ENCODE measurements around the gene TRIM31.
"Not testable (repeated sequence)": the region's sequence is repeated elsewhere in the genome, so short reads cannot be mapped to it uniquely, and the experiment has no call there.

TRIM31 gene

DNA sequence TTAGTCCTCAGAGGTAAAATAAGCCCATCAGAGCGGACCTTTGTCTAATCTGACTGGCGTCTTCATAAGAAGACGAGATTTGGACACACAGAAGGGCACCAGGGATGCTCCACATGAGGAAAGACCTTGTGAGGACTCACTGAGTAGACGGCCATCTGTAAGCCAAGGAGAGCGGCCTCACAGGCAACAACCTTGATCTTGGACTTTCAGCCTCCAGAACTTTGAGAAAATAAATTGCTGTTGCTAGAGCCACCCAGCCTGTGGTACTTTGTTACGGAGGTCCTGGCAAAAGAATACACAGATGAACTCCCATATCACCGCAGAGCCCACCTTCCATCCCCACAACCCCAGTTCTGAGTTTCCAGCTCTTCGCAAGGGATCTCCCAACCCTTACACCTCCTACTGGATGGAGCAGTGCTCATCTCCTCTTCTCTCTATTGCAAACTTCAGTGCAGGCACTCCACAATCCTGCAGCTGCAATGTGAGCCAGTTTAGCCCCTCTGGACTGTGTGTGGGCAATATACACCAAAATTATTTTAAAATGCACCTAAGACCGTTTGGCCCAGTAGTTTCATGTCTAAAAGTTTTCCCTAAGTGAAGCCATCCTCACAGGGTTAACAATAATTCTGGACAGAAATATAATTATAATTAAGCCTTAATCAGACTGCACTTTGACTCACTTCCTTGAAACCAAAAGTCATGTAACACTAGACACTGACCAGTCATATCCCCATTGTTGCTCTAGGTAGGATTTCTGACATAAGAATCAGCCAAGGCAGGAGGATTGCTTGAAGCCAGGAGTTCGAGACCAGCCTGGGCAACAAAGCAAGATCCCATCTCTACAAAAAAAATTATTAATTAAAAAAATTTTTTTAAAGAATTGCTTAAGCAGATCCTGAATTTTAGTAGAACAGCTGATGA is 8.8 kb upstream of the TRIM31 start:
- DNase-seq (ENCODE audit: insufficient read length, low spot score) (no peak), FAIRE-seq (no peak)

DNA sequence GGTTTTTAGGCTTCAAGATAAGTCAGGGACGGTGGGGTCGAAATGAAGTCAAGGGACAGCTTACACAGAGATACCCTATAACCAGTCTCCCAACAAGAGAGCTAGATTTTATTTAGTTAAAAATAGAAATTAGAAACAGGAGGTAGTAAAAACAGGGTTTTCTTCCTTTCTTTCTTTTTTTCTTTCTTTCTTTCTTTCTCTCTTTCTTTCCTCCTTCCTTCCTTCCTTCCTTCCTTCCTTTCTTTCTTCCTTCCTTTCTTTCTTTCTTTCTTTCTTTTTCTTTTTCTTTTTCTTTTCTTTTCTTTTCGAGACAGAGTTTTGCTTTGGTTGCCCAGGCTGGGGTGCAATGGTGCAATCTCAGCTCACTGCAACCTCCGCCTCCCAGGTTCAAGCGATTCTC is 5.8 kb upstream of the TRIM31 start:
- not testable (repeated sequence) for FAIRE-seq; DNase-seq (ENCODE audit: insufficient read length, low spot score)

DNA sequence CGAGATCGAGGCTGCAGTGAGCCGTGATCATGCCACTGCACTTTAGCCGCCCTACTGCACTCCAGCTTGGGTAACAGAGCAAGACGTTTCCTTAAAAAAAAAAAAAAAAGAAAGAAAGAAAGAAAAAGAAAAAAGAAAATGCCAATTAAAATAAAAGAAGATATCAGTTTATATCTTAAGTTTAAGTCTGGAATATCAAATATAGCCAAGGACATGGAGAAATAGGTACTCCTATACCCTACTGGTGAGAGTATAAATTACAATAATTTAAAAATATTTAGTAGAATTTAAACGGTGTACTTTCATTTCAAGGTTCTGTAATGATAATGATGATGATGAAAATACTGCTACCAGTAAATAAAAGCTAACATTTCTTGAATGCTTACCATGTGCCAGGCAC is 3.8 kb upstream of the TRIM31 start:
- DNase-seq (ENCODE audit: insufficient read length, low spot score) (no peak), FAIRE-seq (no peak)

DNA sequence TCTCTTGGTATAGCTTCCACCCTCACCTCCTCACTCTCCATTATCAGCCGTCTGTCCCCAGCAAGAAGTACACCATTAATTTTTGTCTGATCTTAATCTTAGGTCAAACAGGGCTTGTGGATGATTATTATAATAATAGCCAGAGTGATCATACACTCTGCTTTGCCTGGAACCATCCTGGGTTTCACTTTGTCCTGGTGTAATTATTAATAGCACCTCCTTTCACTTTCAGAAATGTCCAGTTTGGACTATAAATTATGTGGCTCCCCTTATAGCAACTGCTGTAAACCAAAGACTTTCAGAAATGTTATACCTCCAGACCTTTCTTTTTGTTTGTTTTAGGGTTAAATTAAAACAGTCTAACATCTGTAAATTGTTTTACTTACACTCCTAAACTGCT is 951 bp upstream of the TRIM31 start:
- peak; percentile 56 for FAIRE-seq
- DNase-seq (ENCODE audit: insufficient read length, low spot score), result no peak

DNA sequence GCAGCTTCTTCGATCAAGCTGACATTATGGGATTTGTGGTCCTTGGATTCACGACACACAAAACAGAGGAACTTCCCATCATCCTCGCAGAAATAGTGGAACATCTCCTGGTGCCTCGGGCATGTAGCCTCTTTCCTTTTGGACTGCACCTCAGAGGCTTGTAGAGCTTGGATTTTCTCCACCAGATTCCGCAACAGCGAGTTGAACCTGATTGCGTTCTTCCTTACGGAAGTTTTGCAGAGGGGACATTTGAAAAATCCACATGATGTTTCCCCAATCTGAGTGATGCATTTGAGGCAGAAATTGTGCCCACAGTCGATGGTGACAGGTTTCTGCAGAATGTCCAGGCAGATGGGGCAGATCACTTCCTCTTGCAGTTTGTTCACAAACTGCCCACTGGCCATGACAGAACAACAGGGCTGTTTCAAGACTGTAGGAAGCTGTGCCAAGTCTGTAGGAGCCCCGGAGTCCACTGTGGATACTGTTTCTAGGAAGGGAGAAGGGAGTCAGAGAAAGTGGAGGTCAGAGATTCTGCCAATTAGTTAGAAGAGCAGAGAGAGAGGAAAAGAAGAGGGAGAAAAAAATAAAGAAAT is 392 bp downstream of the TRIM31 start:
- DNase-seq (ENCODE audit: insufficient read length, low spot score), result no peak
- peak; percentile 4 for FAIRE-seq

DNA sequence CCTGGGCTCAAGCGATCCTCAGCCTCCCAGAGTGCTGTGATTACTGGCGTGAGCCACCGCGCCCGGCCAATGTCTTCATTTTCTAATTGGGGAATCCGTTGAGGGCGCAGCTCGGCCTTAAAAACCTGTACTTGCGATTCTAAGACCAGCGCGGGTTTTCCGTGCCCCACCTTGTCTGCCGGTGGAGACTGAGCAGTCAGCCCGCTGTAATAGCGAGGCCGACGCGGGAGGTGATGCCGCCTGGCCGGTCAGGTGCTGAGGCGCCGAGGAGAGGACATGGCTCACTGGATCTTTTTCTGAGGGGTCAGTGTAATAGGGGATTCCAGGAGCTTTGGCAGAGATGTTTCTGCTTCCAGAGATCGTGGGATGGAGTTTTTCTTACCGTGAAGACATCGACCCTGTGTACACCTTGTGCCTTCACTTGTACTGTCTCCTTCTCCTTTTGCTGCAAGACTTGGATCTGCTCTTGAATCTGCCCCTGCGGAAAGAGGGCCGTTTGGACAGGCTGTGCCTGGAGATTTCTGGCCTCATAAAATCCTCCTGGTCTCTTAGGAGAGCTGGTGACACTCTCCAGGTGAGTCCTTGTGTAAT is 1.5 kb downstream of the TRIM31 start:
- DNase-seq (ENCODE audit: insufficient read length, low spot score) (no peak), FAIRE-seq (no peak)

DNA sequence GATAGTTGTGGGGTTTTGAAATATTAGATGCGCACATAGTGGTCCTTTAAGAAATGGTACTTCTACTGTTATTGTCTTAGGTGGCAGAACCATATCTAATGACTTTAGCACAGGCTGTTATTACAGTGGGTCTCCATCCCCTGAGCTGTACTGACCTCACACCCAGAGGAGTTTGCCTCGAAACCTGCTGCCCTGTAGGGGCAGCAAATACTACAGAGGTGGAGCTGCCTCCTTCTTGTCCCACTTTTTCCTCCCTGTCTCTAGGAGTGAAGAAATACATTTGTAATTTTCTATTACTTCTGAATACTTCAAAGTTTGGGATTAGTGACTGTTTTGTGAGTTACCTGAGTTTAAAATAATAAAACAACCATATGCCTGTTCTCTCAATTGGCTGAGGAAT is 8.2 kb downstream of the TRIM31 start:
- DNase-seq (ENCODE audit: insufficient read length, low spot score), result no peak
- FAIRE-seq, result no peak

DNA sequence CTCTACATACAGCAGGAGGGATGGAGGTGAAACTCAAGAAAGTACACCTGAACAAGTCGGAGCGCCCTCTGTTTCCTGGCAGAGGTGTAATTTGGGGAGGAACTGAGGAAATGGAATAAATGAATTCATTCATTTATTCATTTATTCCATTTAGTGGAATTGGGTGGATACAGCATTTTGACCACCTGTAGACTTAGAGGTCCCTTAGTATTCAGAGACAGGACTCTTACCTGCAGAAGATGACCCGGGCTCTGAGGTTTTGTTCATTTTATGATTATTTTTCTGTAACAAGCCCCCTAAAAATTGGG is 9.1 kb downstream of the TRIM31 start:
- DNase-seq (ENCODE audit: insufficient read length, low spot score) (no peak), FAIRE-seq (no peak)

DNA sequence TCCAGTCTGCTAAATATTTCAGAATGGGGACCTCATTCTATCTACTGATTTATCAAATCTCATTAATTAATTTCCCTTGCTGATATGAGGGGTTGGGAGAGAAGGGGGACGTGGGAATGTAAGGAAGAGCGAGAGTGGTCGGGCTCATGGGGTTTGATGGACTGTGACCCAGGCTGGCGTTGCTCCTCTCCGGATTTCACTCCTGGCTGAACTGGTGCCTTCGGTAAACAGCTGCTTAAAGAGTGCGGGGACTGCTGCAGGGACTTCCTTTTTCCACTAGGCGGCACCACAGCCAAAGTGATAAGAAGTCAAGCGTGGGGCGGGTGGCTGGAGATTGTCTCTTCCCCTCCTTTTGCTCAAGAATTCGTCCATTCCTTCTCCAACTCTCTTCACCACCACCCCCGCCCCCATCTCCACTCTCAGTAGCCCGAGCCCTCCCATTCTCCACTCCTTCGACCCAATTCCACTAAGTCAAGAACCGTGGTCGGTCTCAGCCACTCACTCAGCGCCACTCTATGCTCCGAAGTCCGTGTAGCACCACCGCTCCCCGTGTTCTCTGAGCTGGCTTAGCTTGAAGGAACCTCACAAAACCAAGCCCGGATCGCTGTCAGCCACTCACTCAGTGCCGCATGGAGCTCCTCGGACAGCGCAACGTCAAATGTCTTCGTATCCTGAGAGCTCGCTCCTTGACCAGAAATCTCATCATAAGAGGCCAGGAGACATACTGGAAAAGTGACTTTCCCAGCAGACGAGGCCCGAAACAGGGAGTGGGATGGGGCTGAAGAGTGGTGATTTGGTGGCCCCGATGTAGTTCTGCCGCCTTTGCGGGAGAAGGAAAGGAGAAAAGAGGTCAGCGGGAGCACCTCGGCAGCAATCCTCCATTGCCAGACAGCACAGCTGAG is 9.7 kb downstream of the TRIM31 start:
- peak; percentile 76 for DNase-seq (ENCODE audit: insufficient read length, low spot score)
- FAIRE-seq, result peak; percentile 90

DNA sequence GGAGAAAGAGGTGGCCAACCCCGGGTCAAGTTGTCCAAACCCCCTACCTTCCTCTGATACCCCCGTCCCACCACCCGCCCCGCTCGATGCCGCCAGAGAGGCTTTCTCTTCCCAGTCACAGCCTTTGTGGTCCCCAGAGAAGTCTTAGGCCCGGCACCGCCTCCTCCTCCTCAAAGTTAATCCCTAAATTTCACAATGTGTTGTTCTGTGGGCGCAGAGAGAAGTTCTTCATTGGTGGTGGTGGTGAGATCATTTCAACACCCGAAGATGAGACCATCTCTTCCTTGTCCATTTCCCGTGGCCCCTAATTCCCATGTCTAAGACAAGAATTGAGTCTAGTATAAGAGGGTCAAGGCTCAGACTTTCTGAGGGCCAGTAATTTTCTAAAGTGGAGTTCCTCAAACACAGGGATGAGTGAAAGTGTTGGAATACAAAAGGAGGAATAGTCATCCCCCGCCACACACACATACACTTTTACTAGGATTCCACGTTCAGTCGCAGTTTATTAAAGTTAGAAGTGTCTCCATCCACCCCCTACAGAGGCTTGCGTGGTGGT is 10.4 kb downstream of the TRIM31 start:
- DNase-seq (ENCODE audit: insufficient read length, low spot score) (no peak), FAIRE-seq (peak; percentile 4)

DNA sequence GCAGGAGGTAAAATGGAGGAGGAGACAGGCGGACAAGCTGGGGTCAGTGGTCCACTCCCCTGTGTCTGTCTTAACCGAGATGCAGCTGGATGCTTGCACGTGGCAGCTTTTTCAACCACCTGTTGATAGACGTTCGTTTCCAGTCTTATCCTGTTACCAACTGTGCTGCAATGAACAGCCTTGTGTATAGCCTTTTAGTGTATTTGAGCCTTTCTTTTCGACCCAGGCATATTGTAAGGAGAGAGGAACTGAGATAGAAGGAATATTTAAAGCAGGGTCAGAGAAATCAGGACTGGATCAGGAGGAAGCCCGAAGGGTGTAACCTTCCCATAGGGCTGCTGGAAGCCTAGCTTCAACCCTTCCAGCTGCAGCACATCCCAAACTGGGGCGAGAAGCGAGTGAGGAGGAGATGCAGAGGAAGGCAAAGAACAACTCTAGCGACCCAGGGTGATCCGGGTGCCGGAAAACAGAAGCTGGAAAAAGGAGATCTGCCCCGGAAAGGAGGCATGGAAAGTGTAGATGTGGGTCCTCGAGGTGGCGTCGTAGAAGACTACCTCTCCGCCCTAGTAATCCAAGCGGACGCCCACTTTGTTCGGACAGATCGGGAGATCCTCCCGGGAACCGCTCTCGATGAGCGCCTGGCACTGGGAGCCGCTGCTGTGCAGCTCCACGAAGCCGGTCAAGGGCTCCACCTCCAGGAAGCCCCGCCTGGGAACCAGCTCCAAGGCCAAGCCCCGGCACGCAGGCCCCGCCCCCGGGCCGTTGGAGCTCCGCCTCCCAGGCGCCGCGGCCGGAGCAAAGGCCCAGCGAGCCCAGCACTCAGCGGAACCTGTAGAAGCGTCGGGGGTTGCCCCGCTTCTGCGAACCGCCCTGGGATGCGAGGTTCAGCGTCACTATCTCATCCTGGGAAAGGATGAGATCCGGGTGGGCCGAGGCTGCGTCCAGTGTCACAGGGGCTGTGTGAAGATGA is 11.2 kb downstream of the TRIM31 start:
- DNase-seq (ENCODE audit: insufficient read length, low spot score) (peak; percentile 70), FAIRE-seq (peak; percentile 66)

DNA sequence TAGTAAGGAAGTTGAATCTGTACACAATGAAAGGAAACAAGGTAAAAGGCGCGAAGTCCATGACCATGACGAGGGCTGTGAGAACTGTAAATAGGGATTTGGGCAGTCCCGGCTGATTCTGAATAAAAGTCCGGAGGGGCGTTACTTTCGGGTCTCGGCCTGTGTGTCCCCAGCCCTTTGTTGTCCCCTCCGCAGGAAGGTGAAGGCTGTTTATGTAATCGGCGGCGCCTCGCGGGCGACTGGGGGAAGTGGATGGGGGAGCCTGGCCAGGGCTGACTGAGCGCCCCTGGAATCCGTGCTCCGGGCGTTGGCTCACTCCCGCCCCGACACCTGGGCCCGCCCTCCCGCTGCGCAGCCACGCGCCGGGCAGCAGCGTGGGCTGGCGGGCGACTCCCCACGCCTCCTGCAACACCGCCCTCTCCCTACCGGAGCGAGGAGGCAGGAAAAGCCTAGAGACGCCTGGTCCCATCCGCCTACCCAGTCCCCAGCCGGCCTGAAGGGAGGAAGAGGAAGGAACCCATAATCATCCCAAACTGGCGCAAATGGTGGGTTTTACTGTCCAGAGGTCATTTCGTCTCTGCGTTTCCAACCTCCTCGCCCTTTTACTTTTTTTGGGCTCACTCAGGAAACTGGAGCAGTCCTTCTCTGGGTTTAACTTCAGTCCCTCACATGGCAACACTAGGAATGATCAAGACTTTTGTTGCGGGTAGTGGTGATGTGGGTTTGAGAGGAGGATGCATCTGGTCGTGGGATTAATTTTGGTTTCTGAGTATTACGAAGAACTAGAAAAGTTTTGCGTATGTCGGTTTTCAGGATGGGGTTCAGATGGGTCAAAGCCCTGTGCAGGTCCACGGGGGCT is 12.1 kb downstream of the TRIM31 start:
- no peak for DNase-seq (ENCODE audit: insufficient read length, low spot score)
- FAIRE-seq, result no peak

DNA sequence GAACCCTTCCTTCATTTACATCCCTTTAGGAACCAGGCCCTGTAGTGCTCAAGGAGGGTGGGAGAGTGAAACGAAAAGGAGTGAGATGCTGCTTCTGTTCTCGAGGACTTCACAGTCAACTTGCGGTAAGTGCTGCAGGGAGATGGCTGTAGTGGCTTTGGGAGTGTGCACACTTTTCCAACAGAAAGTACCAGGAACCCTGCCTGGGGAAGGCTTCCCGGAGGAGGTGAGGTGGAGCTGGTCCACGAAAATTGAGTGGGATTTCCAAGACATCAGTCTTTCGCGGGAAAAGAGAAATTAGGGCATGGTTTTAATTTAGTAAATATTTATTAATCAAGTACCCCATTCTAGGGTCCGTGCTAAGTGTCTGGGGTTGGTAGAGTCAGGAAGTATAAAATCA is 12.7 kb downstream of the TRIM31 start:
- no peak for FAIRE-seq
- DNase-seq (ENCODE audit: insufficient read length, low spot score), result no peak

DNA sequence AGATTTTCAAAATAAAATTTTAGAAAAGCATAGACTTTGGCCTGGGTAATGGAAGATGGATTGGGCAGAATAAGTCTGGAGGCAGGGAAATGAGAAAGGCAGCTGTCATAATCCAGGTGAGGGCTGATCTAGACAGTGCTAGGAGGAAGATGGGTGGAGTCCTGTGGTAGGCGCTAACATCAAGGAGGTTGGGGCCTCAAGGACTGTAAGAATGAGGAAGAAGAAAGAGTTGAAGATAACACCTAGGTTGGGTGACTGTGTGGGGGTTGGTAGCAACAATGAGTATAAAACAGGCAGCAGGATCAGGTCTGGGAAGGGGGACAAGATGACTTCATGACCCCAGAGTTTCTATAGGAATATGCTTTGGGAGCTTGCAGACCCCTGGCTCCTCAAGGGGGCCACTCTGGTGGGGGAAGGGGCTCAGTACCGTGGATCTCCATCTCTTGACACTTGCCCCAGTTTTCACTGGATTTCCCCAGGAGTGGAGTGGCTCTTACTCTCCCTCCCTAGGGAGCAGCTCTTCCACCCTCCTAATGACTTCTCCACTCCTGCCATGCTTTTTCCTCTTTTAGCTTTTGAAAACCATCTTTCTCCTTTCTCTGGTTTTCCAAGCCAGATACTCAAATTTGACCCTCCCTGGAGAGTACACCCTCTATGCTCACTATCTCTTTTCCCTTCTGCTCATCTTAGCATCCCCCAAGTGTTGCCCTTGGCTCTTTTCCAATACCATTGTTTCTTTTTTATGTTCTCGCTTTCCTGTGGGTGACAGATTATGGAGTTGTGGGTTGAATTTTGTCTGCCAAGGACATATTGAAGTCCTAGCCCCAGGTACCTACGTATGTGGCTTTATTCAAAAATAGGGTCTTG is 14.8 kb downstream of the TRIM31 start:
- DNase-seq (ENCODE audit: insufficient read length, low spot score) (no peak), FAIRE-seq (no peak)

DNA sequence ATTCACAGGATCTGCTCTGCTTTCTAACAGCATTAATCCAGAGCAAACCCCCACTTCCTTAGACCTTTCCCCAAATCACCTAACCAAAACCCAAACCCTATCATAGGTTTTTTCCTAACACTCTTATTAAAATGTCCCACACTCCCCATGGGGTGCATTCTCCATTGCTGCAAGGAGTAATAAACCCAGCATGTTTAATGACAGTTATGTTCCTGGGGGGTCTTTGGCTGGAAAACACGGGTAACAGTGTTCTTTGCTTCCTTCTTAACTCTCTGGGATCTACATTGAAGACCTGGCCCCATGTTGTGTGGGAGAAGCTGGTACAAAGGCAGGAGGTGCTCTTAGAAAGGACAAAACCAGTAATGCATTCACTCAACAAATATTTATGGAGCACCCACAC is 16.1 kb downstream of the TRIM31 start:
- DNase-seq (ENCODE audit: insufficient read length, low spot score), result no peak
- FAIRE-seq, result no peak

DNA sequence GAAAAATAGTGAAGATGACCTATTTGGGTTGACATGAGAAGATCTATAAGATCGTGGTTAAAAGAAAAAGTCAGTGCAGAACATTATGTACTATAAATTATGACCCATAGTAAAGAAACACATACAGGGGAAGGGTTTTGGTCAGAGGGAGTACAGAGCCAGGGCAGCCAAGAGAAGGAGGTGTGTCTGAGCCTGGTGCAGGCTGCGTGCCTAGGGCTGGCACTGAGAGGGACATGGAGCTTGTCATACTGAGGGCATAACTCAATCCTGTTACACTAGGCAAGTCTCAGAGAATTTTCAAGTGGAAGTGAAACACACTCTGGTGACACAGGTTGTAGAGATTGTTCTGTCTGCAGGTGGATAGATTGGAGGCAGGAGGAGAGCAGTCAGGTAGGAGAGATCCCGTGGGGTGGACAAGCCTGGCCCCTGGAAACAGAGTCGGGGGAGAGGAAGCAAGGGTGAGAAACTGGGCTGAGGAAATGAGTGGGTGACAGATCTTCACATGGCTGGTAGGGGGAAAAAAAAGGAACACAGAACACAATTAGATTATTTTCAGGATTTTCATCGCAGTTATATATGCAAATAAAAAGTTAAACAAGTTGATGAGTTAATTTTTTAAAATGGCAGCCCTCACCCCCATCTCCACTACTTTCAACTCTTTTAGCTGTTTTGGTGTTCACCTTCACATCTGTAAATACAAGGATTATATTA is 18.8 kb downstream of the TRIM31 start:
- DNase-seq (ENCODE audit: insufficient read length, low spot score) (no peak), FAIRE-seq (no peak)

DNA sequence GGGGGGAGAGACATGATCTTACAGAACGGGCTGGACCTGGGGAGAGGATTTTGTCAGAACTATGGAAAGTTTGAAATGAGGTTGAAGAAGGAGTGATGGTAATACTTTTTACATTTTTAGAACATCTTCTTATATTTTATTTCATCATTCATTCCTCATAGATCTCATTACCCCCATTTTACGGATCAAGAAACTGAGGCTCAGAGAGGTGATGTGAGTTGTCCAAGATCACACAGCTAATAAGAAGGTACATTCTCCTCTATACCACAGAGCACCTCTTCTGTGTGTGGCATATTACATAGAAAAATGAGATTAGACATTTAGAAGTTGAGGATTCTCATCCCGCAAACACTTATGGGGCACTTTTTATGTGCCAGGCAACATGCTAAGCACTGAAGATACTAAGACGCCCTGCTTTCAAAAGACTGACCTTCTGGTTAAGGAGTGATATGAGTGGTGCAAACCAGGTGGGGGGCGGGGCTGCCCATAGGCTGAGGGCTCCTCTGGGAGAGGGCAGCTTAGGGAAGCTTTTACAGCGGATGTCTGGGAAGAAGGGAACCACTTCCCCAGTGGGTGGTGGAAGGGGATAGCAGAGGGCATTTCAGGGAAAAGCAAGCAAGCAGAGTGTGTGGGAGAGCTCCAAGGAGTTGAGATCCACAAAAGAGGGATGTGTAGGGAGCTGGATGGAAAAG is 19.9 kb downstream of the TRIM31 start:
- FAIRE-seq, result no peak

More for the DNA sequence above, 19.9 kb downstream of the TRIM31 start:
- no peak for DNase-seq (ENCODE audit: insufficient read length, low spot score)
